Activated T-helper 2 cell treated with anti-CD3 and anti-CD28 coated beads, Interferon-gamma antibody, Interleukin-2, Interleukin-4, amounts not matched to agents 10 μg/mL and 5 μg/mL and 100 μg/mL, durations not matched to agents 14 hours and 24 hours and 36 hours (primary cell): Measurements from ENCODE around the gene SLC12A8. TPM values are rescaled to one million over a fixed set of nuclear protein-coding genes. Genes with fewer than 3 reads are reported as not detected.

ENCODE experiments used
- DNase-seq: peaks from one replicate; pipeline ENCODE4 v3.0.0; 2021; ENCODE audit warnings: low spot score
- H3K27ac Mint-ChIP-seq: one replicate; pipeline ENCODE4 v1.8.0; 2021; ENCODE audit warnings: mixed read lengths
- H3K27me3 Mint-ChIP-seq: one replicate; pipeline ENCODE4 v1.8.0; 2021; ENCODE audit warnings: low read depth, mixed read lengths
- H3K36me3 Mint-ChIP-seq: one replicate; pipeline ENCODE4 v1.8.0; 2021; ENCODE audit warnings: low read depth, mixed read lengths
- H3K4me1 Mint-ChIP-seq: one replicate; pipeline ENCODE4 v1.8.0; 2021; ENCODE audit warnings: low read depth, mixed read lengths
- H3K4me3 Mint-ChIP-seq: one replicate; pipeline ENCODE4 v1.8.0; 2021; ENCODE audit warnings: low read depth, mild to moderate bottlenecking, moderate library complexity, mixed read lengths
- H3K9me3 Mint-ChIP-seq: one replicate; pipeline ENCODE4 v1.8.0; 2021; ENCODE audit warnings: mixed read lengths
- intact Hi-C: fragments of 100-400 bp; cut with micrococcal nuclease; formaldehyde crosslinking; loops from one replicate; pipeline ENCODE4 v1.15.1; 2023
- total RNA-seq: library from RNA; stranded (reverse); gene quantifications from 2 replicates; pipeline ENCODE4 v1.2.3, GENCODE V29; 2022

Gene SLC12A8
- total RNA-seq, 1 donor from 2014 or later, result 1.3 TPM

DNA sequence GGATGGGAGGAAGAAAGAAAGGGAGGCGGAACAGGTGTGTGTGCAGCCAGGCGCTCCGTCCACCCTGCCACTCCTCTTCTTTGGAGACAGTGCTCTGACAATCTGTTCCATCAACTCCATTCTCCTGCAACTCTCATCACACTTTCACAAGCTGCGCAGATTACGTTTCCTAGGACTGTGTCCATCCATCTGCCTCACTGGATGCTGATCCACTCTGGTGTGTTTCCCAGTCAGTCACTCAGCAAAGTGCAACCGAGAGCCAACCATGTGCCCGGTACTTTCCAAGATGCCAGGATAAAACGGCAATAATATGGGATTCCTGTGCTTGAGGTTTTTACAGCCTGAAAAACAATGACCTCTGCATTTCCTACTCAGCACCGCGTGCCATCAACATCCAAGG, 59.6 kb downstream of the SLC12A8 start:
- Mint-ChIP-seq H3K27ac (no peak overlapping the region), H3K4me1 (peaks cover 11% of the 10 kb centered on the region), H3K9me3 (no peaks in the 10 kb centered on the region), H3K4me3 (no peak overlapping the region), H3K27me3 (peaks cover 47% of the 10 kb centered on the region), H3K36me3 (no peaks in the 10 kb centered on the region)
- intact Hi-C loops, result loop anchor here (5.0 kb wide), 3 partner anchors 44 to 284 kb away; no protein-coding TSS in a partner anchor
- no peak for DNase-seq

DNA sequence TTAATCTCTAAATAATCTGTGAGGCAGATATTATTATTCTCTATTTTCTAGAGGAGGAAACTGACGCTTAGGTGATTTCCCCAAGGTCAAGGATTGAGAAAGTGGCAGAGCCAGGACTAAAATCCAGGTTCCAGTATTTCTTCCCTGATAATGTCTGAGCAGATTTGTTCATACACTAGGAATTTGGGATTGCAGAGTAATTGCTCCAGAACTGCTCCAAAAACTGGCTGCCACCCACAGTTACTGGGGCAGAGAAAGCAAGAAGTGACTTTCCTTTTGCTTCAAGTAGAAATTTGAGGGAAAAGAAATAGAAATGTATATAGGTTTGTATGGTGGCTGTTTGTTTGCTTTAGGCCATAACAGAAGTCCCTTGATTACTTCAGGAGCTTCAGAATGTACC, 60.6 kb downstream of the SLC12A8 start:
- no peak for DNase-seq
- Mint-ChIP-seq H3K4me1 (peaks cover 14% of the 10 kb centered on the region), H3K27ac (no peak overlapping the region), H3K9me3 (no peaks in the 10 kb centered on the region), H3K27me3 (peaks cover 42% of the 10 kb centered on the region), H3K36me3 (no peaks in the 10 kb centered on the region), H3K4me3 (no peak overlapping the region)
- intact Hi-C loops, result loop anchor here (5.0 kb wide), 3 partner anchors 45 to 285 kb away; no protein-coding TSS in a partner anchor

DNA sequence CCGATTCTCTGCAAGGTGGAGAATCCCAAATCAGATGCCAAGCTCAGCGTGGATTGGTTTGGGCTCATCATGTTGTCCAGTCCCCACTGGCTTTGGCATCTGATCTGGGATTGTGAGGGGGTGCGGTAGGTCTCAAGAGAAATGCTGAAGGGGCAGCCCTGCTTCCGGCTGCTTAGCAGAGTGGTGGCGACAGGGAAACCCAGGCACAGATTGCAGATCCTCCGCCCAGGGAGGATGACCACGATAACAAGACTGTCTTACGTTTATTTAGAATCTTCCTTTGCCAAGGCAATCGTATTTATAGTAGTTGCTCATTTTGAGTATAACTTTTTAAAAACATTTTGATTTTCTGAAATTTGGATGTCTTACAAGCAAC, 61.1 kb downstream of the SLC12A8 start:
- no peak for DNase-seq
- intact Hi-C loops, result loop anchor here (5.0 kb wide), 3 partner anchors 46 to 286 kb away; no protein-coding TSS in a partner anchor
- Mint-ChIP-seq H3K4me1 (peaks cover 16% of the 10 kb centered on the region), H3K27me3 (peaks cover 41% of the 10 kb centered on the region), H3K36me3 (no peaks in the 10 kb centered on the region), H3K9me3 (no peaks in the 10 kb centered on the region), H3K4me3 (no peak overlapping the region), H3K27ac (no peak overlapping the region)

DNA sequence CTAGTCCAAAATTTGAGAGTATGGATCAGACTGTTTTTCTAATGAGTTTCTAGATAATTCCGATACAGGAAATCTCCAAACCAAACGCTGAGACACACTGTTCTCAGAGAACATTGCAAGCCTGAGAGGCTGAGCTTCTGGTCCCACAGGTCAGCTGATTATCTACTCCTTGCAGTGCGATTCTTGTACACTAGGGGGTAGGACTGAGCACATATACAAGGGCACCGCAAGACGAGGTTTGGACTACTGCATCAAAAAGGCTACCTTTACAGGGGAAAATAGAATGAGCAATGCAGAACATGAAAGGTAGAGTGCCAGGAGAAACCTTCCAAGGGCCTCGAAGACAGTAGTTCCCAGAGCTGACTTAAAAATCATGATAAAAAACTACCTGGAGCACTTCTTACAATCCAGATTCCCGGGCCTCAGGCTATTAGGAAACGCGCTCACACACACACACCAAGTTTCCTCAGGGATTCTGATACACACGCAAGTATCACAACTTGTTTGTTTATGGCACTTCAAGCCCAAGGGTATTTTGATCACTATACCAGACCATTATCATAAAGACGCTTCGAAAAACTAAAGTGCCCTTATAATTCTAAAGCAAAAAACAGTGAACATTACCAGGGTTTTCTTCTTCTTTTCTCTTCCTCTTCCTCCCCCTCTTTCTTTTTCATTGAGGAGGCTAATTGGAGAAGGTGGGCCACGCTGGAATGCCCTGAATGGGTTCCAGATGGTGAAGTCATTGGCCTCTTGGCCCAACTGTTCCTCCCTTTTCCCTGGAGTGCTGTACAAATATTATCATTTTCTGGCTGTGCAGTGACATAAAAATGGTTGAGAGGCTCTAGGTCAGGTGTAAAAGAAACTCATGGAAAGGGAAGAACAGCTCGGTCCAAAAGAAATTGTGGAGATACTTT, 61.8 kb downstream of the SLC12A8 start:
- H3K27me3 Mint-ChIP-seq, result peaks cover 38% of the 10 kb centered on the region
- H3K36me3 Mint-ChIP-seq, result no peaks in the 10 kb centered on the region
- H3K27ac Mint-ChIP-seq, result no peak overlapping the region
- H3K4me1 Mint-ChIP-seq, result peaks cover 22% of the 10 kb centered on the region
- H3K4me3 Mint-ChIP-seq, result no peak overlapping the region
- intact Hi-C loops, result loop anchor here (5.0 kb wide), 3 partner anchors 47 to 287 kb away; no protein-coding TSS in a partner anchor
- no peaks in the 10 kb centered on the region for H3K9me3 Mint-ChIP-seq
- DNase-seq, result peak; percentile 52

DNA sequence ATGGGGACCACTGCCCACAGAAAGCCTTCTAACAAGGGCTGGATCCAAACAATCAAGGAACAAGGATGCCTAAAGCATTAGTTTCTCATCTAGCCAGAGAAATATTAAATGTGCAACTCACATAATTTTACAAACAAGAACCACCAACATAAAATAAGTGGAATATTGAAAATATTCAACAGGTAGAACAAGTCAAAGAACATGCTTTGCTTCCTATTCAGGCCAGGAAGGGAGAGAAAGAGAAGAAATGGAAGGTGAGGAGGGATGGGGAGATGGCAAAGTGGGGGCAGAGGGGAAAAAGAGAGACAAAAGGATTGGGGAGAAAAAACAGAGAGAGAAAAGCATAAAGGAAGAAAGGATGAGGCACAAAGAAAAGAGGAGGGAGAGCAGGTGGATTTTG, 63.1 kb downstream of the SLC12A8 start:
- no peak overlapping the region for H3K27ac Mint-ChIP-seq
- no peaks in the 10 kb centered on the region for H3K36me3 Mint-ChIP-seq
- no peak for DNase-seq
- peaks cover 20% of the 10 kb centered on the region for H3K4me1 Mint-ChIP-seq
- intact Hi-C loops, result no loop called here
- no peaks in the 10 kb centered on the region for H3K9me3 Mint-ChIP-seq
- H3K27me3 Mint-ChIP-seq, result peaks cover 48% of the 10 kb centered on the region
- no peak overlapping the region for H3K4me3 Mint-ChIP-seq

DNA sequence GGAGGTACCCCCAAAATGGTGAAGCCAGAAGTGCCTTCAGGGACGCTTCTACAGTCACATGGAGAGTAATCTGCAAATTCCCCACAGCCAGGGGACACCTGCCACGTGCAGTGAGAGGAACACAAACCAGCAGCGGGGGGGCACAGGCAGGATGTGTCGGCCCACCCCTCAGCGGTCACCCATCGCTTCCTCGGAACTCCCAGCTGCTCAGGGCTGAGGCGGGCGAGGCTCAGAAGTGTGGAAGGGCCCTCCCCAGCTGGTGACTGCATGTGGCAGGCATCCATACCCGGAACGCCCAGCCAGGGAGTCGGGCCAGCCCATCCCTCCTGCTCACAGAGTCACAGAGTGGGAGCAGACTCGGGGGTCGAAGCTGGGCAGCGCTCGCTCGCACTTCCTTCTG, 63.7 kb downstream of the SLC12A8 start:
- no peaks in the 10 kb centered on the region for H3K9me3 Mint-ChIP-seq
- peaks cover 52% of the 10 kb centered on the region for H3K27me3 Mint-ChIP-seq
- intact Hi-C loops, result no loop called here
- no peak overlapping the region for H3K4me3 Mint-ChIP-seq
- peaks cover 22% of the 10 kb centered on the region for H3K4me1 Mint-ChIP-seq
- no peaks in the 10 kb centered on the region for H3K36me3 Mint-ChIP-seq
- no peak for DNase-seq
- H3K27ac Mint-ChIP-seq, result no peak overlapping the region

DNA sequence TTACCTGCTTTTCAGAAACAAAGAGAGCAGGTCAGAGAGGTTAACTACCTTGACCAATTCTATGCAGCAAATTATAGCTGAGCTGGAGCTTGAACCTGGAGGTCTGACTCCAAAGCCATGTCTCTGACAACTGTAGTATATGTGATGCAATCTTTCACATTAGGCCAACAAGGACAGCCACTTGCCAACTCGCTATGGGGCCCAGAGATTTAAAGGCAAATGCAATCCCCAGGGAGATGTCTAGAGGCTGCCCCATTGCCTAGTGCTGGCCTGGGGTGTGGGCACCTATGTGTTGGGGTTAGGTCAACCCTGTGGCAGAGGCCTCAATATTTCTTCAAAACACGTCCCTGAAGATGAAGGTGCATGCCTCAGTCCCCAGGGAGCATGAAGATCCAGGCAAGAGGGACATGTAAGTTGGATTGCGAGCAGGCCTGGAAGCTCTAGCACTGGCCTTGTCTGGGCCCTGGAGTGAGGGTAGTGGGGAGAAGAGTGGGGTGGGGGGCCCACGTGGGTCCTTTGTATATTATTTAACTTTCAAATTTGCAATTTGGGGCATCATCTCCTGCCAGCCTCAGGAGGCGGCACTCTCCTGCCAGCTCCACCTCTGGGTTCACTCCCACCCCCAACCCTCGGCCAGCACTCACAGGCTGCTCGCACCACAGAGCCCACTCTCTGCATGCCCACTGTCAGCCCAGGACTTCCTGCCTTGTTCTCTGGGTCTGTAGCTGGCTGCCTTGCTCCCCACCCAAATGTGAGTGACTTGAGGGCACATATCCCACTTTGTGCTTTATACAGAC, 64.3 kb downstream of the SLC12A8 start:
- DNase-seq, result no peak
- Mint-ChIP-seq H3K27me3 (peaks cover 55% of the 10 kb centered on the region), H3K4me1 (peaks cover 26% of the 10 kb centered on the region), H3K27ac (no peak overlapping the region), H3K9me3 (no peaks in the 10 kb centered on the region), H3K36me3 (no peaks in the 10 kb centered on the region), H3K4me3 (no peak overlapping the region)
- intact Hi-C loops, result no loop called here

DNA sequence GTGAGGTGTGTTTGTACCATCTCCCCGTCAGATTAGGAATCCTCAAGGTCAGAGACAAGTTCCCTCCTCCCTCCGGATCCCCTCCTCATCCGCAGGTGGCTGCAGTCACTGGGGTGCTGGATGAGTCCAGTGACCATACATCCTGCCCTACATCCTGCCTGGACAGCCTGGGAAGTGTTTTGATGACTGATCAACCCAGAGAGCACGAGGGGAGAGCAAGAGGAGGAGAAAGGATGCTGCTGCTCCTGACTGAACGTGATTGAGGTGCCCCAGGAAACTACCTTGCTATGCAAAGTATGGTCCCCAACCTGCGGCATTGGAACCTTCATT, 65.1 kb downstream of the SLC12A8 start:
- intact Hi-C loops, result no loop called here
- DNase-seq, result no peak
- Mint-ChIP-seq H3K27me3 (peaks cover 56% of the 10 kb centered on the region), H3K36me3 (no peaks in the 10 kb centered on the region), H3K4me1 (peaks cover 34% of the 10 kb centered on the region), H3K9me3 (no peaks in the 10 kb centered on the region), H3K4me3 (no peak overlapping the region), H3K27ac (no peak overlapping the region)

DNA sequence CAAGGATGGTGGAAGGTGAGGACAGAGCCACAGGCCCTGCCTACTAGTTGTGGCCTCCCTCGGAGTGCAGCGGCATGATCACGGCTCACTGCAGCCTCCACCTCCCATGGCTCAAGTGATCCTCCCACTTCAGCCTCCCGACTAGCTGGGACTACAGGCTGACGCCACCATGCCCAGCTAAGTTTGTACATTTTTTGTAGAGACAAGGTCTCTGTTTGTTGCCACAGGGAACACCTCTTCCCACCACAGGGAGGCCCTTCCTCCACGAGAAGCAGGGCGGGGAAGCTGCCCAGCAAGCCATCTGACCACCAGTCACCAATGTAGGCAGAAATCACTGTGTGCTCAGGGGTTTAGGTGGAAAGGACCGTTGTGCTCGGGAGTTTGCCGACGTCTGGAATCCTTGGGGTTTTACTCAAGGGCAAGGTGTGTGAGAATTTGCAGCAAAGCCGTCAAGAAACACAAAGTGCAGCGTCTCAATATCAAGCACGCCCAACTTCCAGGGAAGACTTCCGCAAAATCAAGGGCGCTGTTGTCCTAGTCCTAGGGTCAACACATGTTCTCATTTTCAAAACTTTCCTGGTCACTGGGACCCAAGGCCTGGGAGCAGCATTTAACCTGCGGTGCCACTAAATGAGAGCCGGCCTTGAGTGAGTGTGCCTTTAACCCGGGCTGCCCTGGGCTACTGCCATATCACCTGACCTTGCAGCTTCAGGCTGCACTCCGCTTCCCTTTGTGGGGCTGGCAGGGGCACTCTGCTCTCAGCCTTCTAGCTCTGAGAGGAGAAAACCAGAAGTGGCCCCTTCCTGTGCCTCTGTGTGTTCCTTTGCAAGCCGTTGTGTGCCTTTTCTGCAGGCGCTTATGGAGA, 65.7 kb downstream of the SLC12A8 start:
- no peaks in the 10 kb centered on the region for H3K9me3 Mint-ChIP-seq
- H3K4me1 Mint-ChIP-seq, result peaks cover 40% of the 10 kb centered on the region
- H3K36me3 Mint-ChIP-seq, result no peaks in the 10 kb centered on the region
- intact Hi-C loops, result no loop called here
- no peak overlapping the region for H3K27ac Mint-ChIP-seq
- no peak for DNase-seq
- peaks cover 56% of the 10 kb centered on the region for H3K27me3 Mint-ChIP-seq
- H3K4me3 Mint-ChIP-seq, result no peak overlapping the region

DNA sequence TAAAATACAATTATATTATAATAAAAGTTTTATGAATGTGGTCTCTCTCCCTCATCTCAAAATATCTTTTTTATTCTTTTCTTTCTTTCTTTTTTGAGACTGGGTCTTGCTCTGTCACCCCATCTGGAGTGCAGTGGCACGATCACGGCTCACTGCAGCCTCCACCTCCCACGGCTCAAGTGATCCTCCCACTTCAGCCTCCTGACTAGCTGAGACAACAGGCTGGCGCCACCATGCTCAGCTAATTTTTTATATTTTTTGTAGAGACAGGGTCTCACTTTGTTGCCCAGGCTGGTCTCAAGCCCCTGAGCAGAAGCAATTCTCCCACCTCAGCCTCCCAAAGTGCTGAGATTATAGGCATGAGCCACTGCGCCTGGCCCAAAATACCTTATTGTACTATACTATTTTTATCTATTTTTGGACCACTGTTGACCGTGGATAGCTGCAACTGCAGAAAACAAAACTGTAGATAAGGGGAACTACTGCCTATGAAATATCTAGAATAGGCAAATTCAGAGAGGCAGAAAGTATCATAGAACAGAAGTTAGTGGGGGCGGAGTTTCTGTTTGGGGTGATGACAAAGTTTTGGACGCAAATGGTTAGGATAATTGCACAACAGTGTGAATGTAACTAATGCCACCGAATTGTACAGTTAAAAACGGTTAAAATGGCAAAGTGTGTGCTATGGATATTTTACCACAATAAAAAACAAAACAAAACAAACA, 66.6 kb downstream of the SLC12A8 start:
- H3K9me3 Mint-ChIP-seq, result peaks cover under 1% of the 10 kb centered on the region

DNA sequence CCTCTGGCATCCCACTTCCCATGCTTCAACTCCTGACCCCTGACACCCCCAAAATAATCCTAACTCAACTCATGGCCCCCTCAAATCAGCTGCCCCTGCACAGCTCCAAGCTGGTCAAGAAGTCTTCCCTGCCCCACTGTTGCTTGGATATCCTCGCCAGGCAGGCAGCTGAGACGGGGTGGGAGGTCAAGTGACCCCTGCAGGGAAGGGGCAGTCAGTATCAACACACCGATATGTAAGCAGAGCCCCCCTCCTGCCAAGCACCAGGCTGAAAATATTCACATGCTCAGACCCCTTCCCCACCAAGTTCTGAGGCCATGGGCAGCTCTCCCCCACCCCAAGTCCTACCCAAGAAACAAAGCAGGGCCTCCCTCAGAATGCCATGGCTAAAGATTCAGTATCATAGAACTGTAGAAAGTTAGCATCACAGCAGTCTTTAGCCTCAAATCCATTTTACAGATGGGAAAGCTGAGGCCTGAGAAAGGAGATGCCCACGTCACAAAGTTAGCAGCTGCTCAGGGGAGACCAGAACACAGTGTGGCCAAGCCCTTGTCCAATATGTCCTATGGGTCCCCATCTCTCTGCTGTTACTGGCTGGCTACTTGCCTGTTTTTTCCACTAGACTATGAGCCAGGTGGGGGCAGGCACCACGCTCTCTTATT, 67.8 kb downstream of the SLC12A8 start:
- no peak for DNase-seq
- Mint-ChIP-seq H3K4me3 (no peak overlapping the region), H3K36me3 (no peaks in the 10 kb centered on the region), H3K9me3 (peaks cover 5% of the 10 kb centered on the region), H3K27ac (no peak overlapping the region), H3K27me3 (peaks cover 52% of the 10 kb centered on the region), H3K4me1 (peaks cover 50% of the 10 kb centered on the region)
- intact Hi-C loops, result loop anchor here (5.0 kb wide), 1 partner anchor 233 kb away; the partner anchor contains the start of gene ZNF148

More for the DNA sequence above, 66.6 kb downstream of the SLC12A8 start:
- Mint-ChIP-seq H3K4me1 (peaks cover 45% of the 10 kb centered on the region), H3K36me3 (no peaks in the 10 kb centered on the region), H3K27ac (no peak overlapping the region), H3K4me3 (no peak overlapping the region), H3K27me3 (peaks cover 47% of the 10 kb centered on the region)
- intact Hi-C loops, result no loop called here
- no peak for DNase-seq
